Astrocyte of the hippocampus (primary cell): Measurements from ENCODE around the gene PDE4D.

ENCODE experiments used
- DNase-seq: peaks from one replicate; pipeline ENCODE4 v3.0.0; 2011; ENCODE audit warnings: low read depth, low spot score

The PDE4D gene

GRCh38 chr5:59554501-59554900 is 339.0 kb downstream of the PDE4D start:
- no peak for DNase-seq

DNA sequence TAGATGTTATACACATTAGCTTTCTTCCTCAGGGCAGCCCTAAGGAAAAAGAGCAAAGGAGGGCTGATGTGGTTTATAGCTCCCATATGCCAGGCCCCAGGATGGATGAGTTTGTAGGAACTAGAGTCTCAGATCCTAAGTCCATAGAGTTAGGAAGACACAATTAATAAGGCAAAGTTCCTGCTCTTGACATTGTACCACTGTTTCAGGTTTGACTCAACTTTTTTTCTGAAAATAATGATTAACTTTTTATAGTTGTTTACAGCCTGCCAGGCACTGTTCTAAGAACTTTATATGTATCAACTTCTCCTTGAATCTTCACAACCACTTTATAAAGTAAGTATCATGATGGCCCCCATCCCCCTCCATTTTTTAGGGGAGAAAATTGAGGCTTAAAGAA is 339.5 kb downstream of the PDE4D start:
- DNase-seq = no peak

DNA sequence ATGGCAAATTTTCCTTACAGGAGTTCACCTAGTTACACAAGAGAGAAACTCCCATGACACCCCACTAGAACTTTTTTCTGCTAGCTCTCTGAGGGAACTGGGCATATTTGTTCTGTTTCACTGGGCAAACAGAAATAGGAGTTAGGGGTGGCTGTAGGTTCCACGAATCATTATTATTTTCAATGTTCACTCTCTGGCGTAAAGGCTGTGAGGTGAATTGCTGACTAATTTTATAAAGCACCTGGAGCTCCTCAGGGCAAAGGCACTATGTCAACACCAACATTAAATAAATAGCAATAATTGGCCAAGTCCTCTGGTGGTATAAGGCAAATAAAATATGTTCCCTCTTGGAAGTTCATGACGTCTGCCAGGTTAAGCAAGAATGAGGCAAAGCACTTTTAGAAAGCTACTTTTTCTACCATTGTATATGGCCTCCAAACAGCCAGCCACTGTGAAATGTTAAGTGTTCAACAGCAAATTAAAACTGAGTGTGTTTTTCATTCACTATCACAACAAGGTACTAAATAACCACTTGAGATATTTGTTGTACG is 344.6 kb downstream of the PDE4D start:
- no peak for DNase-seq

GRCh38 chr5:59547731-59548130 is 345.8 kb downstream of the PDE4D start:
- DNase-seq = no peak

DNA sequence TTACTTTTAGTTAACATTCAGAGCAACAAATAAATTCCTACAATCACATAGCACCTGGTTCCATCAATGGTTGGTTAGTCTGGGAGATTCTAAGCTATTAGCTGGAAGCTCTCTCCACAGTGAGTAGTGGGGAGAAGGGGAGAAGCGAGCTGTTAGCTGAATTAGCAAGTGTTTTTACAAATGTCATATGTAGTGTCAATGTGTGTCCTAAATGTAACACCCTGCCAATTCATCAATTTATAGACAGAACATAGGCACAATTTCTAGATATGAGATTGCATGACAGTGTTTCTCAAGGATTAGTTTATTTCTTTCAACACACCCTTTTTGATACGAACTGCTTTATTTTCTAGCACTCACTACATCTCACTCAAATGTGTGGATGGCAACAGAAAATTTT is 349.0 kb downstream of the PDE4D start:
- no peak for DNase-seq

DNA sequence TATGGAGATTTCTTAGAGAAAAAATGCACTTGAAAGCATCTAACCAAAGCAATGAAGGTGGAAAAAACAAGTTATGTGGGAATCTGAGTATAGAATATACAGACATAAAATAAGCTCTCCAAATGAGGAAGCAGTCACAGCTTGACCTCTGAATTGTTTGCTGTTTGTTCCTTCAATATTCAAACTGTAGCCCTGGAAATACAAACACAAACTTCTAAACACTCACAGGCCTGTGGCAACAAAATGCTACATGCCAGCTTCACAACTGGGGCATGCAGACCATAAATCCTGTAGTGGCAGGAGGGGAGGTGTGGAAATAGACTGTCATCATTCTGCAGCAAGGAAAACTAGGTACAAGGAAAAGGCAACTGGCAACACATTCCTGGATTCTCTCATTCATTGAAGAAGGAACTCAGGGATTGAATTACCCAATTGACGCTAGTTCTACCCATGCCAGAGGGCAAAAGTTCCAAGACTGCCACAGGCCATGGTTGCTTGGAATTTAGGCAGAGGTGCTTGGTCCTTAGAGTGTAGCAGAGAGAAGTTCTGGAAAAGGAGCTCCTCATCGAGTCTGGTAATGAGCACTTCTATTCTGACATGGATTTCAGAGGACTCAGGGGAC is 349.6 kb downstream of the PDE4D start:
- no peak for DNase-seq

- DNase-seq = peak; percentile 89
Measured at GRCh38 chr5:59542851-59543820, 350.4 kb downstream of the PDE4D start.

GRCh38 chr5:59542306-59542705 is 351.2 kb downstream of the PDE4D start:
- DNase-seq = no peak

GRCh38 chr5:59540366-59540765 is 353.2 kb downstream of the PDE4D start:
- DNase-seq = peak; percentile 33

GRCh38 chr5:59538750-59539121 is 354.8 kb downstream of the PDE4D start:
- DNase-seq = no peak

GRCh38 chr5:59537961-59538749 is 355.4 kb downstream of the PDE4D start:
- no peak for DNase-seq

DNA sequence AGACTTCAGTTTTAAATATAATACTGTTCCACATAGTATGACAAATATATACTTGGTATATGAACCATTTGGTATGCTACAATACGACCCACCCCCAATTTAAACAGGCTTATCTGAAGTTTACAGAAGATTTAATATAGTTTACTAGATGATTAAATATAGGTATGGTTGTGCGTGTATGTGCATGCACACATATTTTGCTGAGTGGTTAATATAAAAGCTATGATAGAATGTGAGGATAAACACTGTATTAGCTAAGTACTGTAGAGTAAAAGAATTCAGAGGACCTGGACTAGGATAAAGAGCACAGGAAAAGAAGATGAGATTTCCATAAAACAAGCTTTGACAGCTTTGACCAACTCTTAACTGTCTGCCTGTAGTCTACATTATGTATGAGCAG is 356.7 kb downstream of the PDE4D start:
- no peak for DNase-seq

DNA sequence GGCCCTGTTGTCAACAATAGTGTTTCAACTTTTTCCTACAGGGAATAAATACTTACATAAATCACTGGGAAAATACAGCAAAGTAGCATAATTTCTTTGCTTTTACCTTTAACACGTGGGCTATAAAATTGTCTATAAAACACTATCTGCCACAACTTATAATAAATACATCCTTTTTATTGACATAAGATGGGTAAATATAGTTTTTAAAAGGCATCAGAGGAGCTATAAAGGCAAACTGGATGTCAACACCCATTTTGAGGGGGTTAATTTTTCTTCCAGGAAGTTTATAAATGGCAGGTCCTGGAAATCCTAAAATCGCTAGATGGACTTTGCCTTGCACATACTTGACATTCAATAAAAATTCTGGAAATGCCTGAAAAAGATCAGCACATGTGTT is 358.0 kb downstream of the PDE4D start:
- no peak for DNase-seq

- DNase-seq = no peak
Measured at GRCh38 chr5:59533730-59534108, 359.8 kb downstream of the PDE4D start.

- DNase-seq = no peak
Measured at GRCh38 chr5:59532979-59533729, 360.4 kb downstream of the PDE4D start.

DNA sequence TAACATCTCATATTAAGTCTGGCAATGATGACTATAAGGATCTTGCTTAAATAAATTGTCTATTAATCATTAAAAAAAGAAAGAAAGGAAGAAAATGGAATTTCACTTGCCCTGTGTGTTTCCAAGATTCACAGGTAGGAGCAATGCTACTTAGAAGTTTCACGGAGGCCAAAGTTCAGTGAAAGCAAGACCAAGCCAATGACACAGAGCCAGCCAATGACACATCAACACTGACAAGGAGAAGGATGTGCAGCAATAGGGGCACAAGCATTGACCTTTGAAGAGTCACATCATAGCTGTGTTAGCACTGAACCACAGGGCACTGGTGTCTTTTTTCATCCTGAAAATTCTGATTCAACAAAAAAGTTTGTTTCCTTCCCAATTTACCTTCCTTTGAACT is 364.3 kb downstream of the PDE4D start:
- DNase-seq = no peak

DNA sequence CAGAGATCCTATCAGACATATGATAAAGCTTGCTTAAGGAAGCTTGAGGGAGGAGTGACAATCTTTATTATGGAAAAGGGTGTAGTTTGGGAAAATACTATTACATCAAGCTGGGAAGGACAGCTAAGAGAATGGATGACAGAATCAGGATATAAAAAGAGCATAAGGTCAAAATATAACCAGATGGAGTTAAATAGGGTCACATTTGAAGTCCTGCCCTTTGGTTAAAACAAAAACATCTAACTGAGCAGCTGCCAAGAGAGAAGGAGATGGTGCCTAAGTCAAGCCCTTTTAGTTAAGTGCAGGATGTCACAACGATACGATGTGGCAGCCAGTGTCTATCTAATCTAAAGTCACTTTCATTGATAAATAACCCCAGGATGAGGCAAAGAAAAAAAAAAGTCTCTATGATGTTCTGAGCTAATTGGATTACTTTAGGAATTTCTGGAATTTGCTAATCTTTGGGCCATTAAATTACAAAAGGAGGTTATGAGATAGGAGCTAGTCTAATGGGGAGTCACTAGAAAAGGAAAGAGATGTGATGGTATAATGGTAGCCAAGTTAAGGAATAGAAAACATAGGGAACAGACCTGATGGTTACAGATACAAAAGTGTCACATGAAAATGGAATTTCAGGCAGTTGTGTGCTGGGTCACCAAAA is 365.2 kb downstream of the PDE4D start:
- DNase-seq = no peak

- peak; percentile 83 for DNase-seq
Measured at GRCh38 chr5:59525957-59526356, 367.6 kb downstream of the PDE4D start.

GRCh38 chr5:59525311-59525710 is 368.2 kb downstream of the PDE4D start:
- no peak for DNase-seq

DNA sequence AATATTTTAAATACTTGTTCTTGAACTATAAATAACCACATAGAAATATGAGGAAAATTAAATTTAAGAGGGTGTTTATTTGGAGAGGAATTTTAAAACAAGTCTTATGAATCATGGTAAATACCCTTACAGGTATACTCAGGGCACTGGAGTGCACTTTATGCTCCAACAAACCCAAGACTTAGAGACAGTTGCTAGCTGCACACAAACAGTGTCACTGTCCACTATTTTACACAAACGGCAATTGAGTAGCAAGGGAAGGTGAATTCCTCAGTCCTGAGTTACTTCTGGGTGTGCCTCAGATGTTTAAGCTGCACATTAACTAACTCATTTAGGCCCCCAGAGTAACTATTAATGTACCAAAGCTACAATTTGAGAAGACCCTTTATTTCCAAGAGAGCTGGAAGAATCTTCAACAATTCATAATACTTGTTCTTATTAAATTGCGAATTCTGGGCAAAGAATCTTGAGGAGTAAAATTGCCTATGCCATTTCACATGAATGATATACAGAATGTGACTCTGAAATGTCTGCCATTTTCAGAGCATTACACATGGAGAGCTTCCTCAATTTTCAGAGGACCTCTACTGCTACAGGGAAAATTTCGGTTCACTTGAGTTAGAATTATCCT is 371.2 kb downstream of the PDE4D start:
- DNase-seq = no peak
